Dendritic cell treated with granulocyte-macrophage colony-stimulating factor and Interleukin-4, amounts not matched to agents 40 ng/mL and 50 ng/mL, for 4 days (primary cell): ENCODE measurements around the gene STK11.

ENCODE experiments used
- H3K27ac Mint-ChIP-seq: one replicate; pipeline ENCODE4 v1.8.0; 2022; ENCODE audit warnings: mild to moderate bottlenecking, mixed read lengths
- H3K27me3 Mint-ChIP-seq: one replicate; pipeline ENCODE4 v1.8.0; 2022; ENCODE audit warnings: mild to moderate bottlenecking, mixed read lengths
- H3K36me3 Mint-ChIP-seq: one replicate; pipeline ENCODE4 v1.8.0; 2022; ENCODE audit warnings: low read depth, mixed read lengths
- H3K4me1 Mint-ChIP-seq: one replicate; pipeline ENCODE4 v1.8.0; 2022; ENCODE audit warnings: low read depth, mixed read lengths
- H3K4me3 Mint-ChIP-seq: one replicate; pipeline ENCODE4 v1.8.0; 2022; ENCODE audit warnings: mild to moderate bottlenecking, moderate library complexity, mixed read lengths
- H3K9me3 Mint-ChIP-seq: one replicate; pipeline ENCODE4 v1.8.0; 2022; ENCODE audit warnings: mixed read lengths
- intact Hi-C: fragments of 100-400 bp; cut with micrococcal nuclease; formaldehyde crosslinking; loops from one replicate; pipeline ENCODE4 v1.15.0; 2022

STK11 gene

DNA sequence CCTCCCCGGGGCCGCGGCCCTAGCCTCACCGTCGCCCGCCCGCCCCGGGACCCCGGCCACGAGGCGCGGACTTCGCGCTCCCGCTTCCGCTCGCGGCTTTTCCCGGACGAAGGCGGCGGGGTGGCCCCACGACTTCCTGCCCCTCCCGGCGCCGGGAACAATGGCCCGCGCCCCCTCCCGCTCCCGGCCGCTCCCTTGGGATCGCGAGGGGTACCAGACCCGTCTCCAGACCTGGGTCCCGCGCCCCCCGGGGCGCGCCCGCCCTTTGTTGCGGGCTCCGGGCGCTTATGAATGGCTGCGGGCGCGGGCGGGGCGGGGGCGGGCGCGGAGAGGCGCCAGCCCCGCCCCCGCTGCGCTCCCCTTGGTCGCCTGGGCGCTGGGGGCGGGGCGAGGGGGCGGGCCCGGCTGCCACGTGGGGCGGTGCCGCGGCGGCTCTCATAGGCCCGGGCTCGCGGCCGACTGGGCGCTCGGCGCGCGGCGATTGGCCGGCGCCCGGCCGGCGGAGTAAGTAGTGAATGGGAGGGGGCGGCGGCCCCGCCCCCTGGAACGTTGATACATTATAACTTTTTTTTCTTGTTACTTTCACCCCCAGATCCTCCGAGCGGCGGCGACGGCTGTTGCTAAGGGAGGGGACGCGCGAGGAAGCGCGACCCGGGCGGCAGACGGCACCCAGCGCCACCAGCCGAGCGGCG lies 43.9 kb downstream of the STK11 start:
- intact Hi-C loops = no loop called here
- Mint-ChIP-seq H3K36me3 (peaks cover 66% of the 10 kb centered on the region), H3K27ac (peak overlapping the region; percentile 93), H3K4me1 (peaks cover 43% of the 10 kb centered on the region), H3K4me3 (peak overlapping the region; percentile 79), H3K9me3 (no peaks in the 10 kb centered on the region), H3K27me3 (no peaks in the 10 kb centered on the region)

DNA sequence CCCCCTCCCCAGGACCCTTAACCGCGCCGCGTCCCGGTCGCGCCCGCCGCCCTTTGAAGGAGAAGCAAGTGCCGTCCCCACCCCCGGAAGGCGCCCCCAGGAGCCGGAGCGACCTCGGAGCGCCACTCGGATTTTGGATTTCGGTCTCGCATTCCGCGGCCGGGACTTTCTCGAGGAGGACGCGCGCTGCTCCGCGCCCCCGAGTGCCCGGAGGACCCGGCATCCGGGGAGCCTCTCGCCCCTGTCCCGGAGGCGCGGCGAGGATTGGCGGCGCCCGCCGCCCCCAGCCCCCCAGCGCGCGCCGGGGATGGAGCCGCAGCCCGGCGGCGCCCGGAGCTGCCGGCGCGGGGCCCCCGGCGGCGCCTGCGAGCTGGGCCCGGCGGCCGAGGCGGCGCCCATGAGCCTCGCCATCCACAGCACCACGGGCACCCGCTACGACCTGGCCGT lies 44.4 kb downstream of the STK11 start:
- H3K27ac Mint-ChIP-seq = peak overlapping the region; percentile 93
- H3K4me3 Mint-ChIP-seq = peak overlapping the region; percentile 79

DNA sequence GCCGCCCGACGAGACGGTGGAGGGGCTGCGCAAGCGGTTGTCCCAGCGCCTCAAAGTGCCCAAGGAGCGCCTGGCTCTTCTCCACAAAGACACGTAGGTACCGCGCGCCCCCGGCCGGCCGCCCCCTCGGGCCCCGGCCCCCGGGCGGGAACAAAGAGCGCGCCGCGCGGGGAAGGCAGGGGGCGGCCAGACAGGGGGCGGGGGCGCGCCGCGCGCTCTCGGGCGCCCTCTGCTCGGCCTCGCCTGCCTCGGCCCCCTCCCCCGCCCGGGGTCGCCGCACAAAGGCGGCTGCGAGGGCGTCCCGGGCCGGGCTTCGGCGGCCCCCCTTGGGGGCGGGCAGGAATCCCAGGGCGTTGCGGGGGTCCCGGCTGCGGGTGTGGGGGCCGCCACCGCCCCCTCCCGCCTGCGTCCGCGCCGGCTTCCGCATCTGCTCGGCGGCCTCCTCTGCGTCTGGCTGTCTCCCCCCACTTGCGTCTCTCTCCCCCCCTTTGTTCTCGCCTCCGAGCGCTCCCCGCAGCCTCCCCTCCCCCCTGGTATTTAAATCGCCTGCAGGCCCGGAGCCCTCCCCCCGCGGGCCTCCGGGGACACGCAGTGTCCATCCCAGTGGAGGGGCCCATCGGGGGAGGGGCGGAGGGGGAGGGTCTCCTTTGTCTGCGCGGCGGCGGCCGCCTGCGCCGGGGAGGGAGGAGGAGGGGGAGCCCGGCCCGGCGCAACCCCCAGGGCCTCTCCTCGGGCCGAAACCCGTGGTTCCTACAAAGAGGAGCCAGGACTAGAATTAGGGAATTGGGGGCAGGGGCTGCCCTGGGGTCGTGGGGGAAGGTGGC lies 45.1 kb downstream of the STK11 start:
- H3K27me3 Mint-ChIP-seq = no peaks in the 10 kb centered on the region

More for the DNA sequence above, 44.4 kb downstream of the STK11 start:
- H3K36me3 Mint-ChIP-seq = peaks cover 66% of the 10 kb centered on the region
- H3K4me1 Mint-ChIP-seq = peaks cover 43% of the 10 kb centered on the region
- H3K9me3 Mint-ChIP-seq = no peaks in the 10 kb centered on the region
- intact Hi-C loops = no loop called here
- no peaks in the 10 kb centered on the region for H3K27me3 Mint-ChIP-seq

DNA sequence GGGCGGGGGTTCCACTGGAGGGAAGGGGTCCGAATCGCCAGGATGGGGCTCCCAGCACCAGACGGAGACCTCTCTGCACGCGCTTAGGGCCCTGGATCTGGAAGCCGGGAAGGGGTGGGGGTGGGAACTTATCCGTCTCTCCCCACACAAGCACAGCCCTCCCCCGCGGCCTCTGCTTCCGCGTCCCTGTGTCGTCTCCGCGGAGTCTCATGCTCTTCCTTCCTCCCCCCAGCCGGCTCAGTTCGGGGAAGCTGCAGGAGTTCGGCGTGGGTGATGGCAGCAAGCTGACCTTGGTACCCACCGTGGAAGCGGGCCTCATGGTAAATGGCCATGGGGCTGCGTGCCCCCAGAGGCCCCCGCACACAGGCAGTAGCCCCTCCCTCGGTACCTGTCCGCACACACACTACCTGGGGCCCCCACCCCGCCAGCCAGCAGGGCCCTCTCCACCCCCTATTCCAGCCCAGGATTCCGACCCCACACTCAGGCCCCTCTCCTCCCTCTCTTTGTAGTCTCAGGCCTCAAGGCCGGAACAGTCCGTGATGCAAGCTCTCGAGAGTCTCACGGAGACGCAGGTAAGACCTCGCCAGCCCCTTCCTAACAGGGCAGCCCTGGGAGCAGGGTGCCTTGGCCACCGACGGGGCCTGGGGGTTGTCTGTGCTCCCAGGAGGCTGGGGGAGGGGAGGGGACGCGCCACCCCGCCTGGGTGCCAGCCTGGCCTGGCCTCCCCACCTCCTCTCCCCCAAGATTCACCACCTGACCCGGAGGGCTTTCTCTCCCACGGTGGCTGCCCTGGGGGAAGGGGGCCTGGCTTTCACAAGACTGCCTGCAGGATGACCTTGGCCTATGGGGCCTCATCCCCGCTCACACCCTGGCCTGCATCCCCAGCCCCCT lies 46.0 kb downstream of the STK11 start:
- Mint-ChIP-seq H3K4me1 (peaks cover 35% of the 10 kb centered on the region), H3K27ac (peak overlapping the region; percentile 96), H3K9me3 (no peaks in the 10 kb centered on the region), H3K36me3 (peaks cover 73% of the 10 kb centered on the region), H3K4me3 (peak overlapping the region; percentile 96), H3K27me3 (no peaks in the 10 kb centered on the region)
- intact Hi-C loops = loop anchor here (1.0 kb wide), 1 partner anchor 9 kb away; no protein-coding TSS in a partner anchor

More for the DNA sequence above, 45.1 kb downstream of the STK11 start:
- Mint-ChIP-seq H3K4me3 (peak overlapping the region; percentile 96), H3K36me3 (peaks cover 71% of the 10 kb centered on the region), H3K27ac (peak overlapping the region; percentile 96), H3K4me1 (peaks cover 44% of the 10 kb centered on the region), H3K9me3 (no peaks in the 10 kb centered on the region)
- intact Hi-C loops = no loop called here

DNA sequence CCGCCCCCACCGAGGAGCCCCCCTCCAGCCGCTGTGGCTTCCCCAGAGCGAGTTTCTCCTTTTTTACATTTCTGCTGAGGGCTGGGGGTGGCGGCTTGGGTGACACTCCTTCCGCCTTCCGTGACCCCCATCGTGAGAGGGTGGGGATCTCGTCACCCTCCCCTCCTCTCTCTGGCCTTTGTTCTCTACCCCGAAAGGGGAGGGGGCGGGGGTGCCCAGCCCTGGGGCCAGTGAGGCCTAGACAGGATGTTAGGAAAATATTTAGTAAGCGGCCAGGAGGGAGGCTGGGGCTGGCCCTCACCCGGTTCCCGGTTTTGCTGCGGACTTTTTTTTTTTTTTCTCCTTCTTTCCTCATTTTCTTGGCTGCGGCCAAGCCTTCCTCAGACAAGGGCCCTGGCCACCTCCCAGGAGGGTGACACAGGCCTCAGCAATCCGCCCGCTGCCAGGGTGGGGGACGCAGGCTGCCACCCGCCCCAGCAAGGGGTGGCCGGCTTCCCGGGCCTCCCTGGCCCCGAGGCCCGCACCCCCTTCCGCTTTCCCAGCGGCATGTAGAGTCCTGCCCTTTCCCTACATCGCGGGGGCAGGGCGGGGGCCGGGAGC lies 46.7 kb downstream of the STK11 start:
- intact Hi-C loops = loop anchor here (1.0 kb wide), 1 partner anchor 8 kb away; no protein-coding TSS in a partner anchor
- peak overlapping the region; percentile 96 for H3K4me3 Mint-ChIP-seq
- H3K27ac Mint-ChIP-seq = peak overlapping the region; percentile 96
- no peaks in the 10 kb centered on the region for H3K27me3 Mint-ChIP-seq
- peaks cover 33% of the 10 kb centered on the region for H3K4me1 Mint-ChIP-seq
- no peaks in the 10 kb centered on the region for H3K9me3 Mint-ChIP-seq
- H3K36me3 Mint-ChIP-seq = peaks cover 78% of the 10 kb centered on the region

DNA sequence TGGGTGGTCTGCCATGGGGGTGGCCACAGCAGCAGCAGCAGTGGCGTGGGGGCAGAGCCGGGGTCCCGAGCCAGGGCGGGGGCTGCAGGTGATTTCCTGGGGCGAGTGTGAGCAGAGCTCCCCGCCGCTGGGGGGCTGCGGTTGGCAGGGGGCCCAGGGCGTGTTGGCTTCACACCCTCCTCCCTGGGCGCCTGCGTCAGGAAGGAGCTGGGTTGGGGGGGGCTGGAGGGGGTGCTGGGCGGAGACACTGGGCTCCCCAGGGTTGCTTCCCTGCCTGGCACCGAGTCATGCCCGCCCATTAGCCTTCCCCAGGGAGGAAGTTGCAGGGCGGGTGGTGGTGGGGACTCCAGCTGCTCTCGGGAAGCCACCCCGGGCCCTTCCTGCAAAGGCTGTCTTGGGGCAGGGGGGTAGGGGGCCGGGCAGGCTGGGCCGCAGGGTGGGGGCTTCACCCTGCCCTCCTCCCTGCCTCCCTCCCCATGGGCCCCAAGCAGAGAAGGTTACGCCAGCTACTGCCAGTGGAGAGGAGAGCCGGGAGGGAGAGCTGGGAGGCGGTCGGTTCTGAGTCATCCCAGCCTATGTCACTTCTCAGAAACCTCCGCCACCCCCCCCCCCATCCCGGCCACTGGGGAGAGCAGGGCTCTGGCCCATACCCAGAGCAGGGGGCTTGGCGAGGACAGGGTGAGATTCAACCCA lies 47.4 kb downstream of the STK11 start:
- peaks cover 39% of the 10 kb centered on the region for H3K4me1 Mint-ChIP-seq
- peak overlapping the region; percentile 96 for H3K4me3 Mint-ChIP-seq
- H3K27me3 Mint-ChIP-seq = no peaks in the 10 kb centered on the region
- H3K27ac Mint-ChIP-seq = peak overlapping the region; percentile 96
- no peaks in the 10 kb centered on the region for H3K9me3 Mint-ChIP-seq
- intact Hi-C loops = loop anchor here (1.0 kb wide), 1 partner anchor 7 kb away; no protein-coding TSS in a partner anchor
- peaks cover 84% of the 10 kb centered on the region for H3K36me3 Mint-ChIP-seq

DNA sequence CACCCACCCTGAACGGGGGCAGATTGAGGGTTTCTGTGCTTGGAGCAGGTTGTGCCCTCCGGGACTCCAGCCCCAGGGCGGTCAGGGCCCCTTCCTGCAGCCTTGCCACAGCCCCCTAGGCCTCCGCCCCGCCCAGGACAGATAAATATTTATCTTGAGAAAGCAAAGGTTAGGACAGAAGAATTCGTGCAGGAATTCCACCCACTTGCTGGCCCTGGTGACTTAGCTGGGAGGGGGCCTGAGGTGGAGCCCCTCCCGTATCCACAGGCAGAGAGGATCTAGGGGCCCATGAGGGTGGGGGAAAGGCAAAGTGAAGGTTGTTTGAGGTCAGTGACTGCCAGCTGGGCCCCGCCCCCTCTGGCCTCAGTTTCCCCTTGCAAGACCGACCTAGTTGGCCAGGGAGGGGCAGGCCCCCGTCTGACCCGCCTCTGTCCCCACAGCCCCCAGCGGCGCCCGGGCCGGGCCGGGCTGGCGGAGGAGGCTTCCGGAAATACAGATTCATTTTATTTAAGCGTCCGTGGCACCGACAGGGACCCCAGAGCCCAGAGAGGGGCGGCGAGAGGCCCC lies 48.0 kb downstream of the STK11 start:
- intact Hi-C loops = no loop called here
- Mint-ChIP-seq H3K9me3 (no peaks in the 10 kb centered on the region), H3K36me3 (peaks cover 91% of the 10 kb centered on the region), H3K4me1 (peaks cover 43% of the 10 kb centered on the region), H3K27ac (peak overlapping the region; percentile 96), H3K4me3 (peak overlapping the region; percentile 96), H3K27me3 (no peaks in the 10 kb centered on the region)

DNA sequence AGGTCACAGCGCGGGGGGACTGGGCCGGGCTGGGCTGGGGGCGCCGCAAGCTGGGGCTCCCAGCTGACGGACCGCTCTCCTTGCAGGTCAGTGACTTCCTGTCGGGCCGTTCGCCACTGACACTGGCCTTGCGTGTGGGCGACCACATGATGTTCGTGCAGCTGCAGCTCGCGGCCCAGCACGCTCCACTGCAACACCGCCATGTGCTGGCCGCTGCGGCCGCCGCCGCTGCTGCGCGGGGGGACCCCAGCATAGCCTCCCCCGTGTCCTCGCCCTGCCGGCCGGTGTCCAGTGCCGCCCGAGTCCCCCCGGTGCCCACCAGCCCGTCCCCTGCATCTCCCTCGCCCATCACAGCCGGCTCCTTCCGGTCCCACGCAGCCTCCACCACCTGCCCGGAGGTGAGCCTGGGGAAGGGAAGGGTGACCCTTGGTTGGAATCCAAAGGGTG lies 48.5 kb downstream of the STK11 start:
- H3K36me3 Mint-ChIP-seq = peaks cover 96% of the 10 kb centered on the region
- H3K9me3 Mint-ChIP-seq = no peaks in the 10 kb centered on the region
- peak overlapping the region; percentile 96 for H3K4me3 Mint-ChIP-seq
- H3K27me3 Mint-ChIP-seq = no peaks in the 10 kb centered on the region
- H3K4me1 Mint-ChIP-seq = peaks cover 47% of the 10 kb centered on the region
- intact Hi-C loops = no loop called here
- H3K27ac Mint-ChIP-seq = peak overlapping the region; percentile 96

DNA sequence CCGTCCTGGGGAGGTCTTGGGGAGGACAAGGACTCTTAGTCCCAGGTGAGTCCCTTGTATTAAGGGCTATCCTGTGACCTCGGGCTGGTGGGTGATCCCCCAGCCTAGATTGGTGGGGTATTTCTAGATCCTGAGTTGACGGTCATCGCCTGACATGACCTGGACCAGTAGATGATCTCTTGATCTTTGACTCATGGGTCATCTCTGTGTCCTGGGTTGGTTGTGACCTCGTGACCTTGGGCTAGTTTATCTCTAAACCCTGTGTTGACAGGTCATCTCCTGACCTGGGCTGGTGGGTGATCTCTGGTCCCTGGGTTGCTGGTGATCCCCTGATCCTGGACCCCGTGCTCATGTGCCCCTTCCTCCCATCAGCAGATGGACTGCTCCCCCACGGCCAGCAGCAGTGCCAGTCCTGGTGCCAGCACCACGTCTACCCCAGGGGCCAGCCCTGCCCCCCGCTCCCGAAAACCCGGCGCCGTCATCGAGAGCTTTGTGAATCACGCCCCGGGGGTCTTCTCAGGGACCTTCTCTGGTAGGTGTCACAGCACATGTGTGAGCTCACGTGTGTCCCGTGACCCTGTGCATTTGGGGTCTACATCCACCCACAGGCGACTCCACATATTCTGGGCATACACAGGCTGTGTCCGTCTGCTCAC lies 49.1 kb downstream of the STK11 start:
- peaks cover 52% of the 10 kb centered on the region for H3K4me1 Mint-ChIP-seq
- intact Hi-C loops = no loop called here
- H3K36me3 Mint-ChIP-seq = peaks cover 96% of the 10 kb centered on the region
- H3K27me3 Mint-ChIP-seq = no peaks in the 10 kb centered on the region
- H3K27ac Mint-ChIP-seq = peak overlapping the region; percentile 96
- peak overlapping the region; percentile 96 for H3K4me3 Mint-ChIP-seq
- H3K9me3 Mint-ChIP-seq = no peaks in the 10 kb centered on the region

DNA sequence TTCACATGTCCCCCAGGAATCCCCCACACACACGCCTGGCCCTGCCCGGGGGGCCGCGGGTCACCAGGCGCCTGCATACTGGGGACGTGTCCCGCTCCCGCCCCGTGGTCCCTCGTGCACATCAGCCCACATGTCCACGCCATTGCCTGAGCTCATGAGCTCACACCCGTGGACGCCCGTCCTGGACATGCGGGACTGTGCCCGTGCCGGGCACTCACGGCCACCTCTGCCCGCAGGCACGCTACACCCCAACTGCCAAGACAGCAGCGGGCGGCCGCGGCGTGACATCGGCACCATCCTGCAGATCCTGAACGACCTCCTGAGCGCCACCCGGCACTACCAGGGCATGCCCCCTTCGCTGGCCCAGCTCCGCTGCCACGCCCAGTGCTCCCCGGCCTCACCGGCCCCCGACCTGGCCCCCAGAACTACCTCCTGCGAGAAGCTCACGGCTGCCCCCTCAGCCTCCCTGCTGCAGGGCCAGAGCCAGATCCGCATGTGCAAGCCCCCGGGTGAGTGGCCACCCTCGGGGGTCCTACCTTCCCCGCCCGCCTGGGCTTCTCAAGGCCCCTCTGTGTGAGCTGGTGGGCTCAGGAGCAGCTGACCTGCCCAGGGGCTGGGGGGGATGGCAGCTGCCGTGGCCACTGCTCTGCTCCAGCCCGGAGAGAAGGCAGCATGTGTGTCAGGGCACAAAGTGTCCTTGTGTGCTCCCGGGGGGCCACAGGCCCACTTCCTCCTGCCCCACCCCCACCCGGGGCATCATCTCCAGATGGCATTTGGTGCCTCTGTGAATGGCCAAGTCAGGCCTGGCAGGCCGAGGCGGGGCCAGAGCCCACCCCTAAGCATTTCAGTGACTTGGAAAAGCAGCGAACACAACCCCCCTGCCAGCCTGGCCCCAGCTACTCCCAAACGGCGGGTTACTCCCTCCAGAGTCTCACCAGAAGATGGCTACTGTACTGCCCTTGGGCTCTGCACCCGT lies 49.9 kb downstream of the STK11 start:
- H3K4me1 Mint-ChIP-seq = peaks cover 61% of the 10 kb centered on the region
- H3K4me3 Mint-ChIP-seq = peak overlapping the region; percentile 54
- no peaks in the 10 kb centered on the region for H3K9me3 Mint-ChIP-seq
- peaks cover 89% of the 10 kb centered on the region for H3K36me3 Mint-ChIP-seq
- peak overlapping the region; percentile 96 for H3K27ac Mint-ChIP-seq
- intact Hi-C loops = no loop called here
- no peaks in the 10 kb centered on the region for H3K27me3 Mint-ChIP-seq

DNA sequence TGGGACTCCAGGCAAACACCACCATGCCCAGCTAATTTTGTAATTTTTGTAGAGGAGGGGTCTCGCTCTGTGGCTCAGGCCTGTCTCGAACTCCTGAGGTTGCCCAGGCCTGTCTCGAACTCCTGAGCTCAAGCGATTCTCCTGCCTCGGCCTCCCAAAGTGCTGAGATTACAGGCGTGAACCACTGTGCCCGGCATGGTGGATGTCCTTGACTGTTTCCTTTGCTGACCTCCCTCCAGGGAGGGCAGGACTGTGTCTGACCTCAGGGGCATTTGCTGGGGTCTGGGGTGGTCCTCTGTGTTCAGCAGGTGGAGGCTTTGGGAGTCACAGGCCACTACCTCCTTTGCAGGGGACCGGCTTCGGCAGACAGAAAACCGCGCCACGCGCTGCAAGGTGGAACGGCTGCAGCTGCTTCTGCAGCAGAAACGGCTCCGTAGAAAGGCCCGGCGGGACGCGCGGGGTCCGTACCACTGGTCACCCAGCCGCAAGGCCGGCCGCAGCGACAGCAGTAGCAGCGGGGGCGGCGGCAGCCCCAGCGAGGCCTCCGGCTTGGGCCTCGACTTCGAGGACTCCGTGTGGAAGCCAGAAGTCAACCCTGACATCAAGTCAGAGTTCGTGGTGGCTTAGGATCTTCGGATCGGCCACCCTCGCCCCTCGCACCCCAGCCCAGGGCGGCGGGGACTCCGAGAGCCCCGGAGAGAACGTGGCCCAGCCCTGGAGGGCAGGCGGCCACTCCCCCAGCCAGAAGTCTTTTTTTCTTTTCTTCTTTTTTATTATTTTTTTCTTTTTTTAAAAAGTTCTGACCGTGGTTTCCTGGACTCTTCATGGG lies 51.3 kb downstream of the STK11 start:
- intact Hi-C loops = no loop called here
- Mint-ChIP-seq H3K9me3 (no peaks in the 10 kb centered on the region), H3K27me3 (peaks cover 2% of the 10 kb centered on the region), H3K4me1 (peaks cover 69% of the 10 kb centered on the region), H3K36me3 (peaks cover 75% of the 10 kb centered on the region), H3K4me3 (no peak overlapping the region), H3K27ac (peak overlapping the region; percentile 96)
